CD14-positive monocyte (primary cell): Measurements from ENCODE around the gene TOR1AIP2. TPM values are rescaled to one million over a fixed set of nuclear protein-coding genes. Genes with fewer than 3 reads are reported as not detected.
A peak's percentile ranks its signal among the peaks of the same experiment; 100 is the strongest.

Source experiments
- DNase-seq, 3 donors: peaks; one replicate each; pipeline ENCODE4 v3.0.0-alpha.2; 2011 to 2022
- H2AFZ ChIP-seq: 2 replicates; pipeline ENCODE4 v1.6.0; 2012; ENCODE audit warnings: mild to moderate bottlenecking, low read depth, low read length, inconsistent platforms; ENCODE audit not compliant: insufficient read depth, poor library complexity, severe bottlenecking
- H3K27ac ChIP-seq, 2 donors: 1 replicate in 1 of 2; 2 replicates in 1 of 2; pipeline ENCODE4 v1.5.1; 2012 to 2013; ENCODE audit warnings: low read length in 2 of 2, control low read depth in 1 of 2, inconsistent platforms in 1 of 2, low read depth in 1 of 2, mild to moderate bottlenecking in 1 of 2
- H3K27me3 ChIP-seq, 2 donors: one replicate each; pipeline versions ENCODE4 v1.6.0 to v1.6.1; 2011 to 2013; ENCODE audit warnings: low read length in 2 of 2; ENCODE audit not compliant: control insufficient read depth in 2 of 2, insufficient read depth in 2 of 2
- H3K36me3 ChIP-seq, 2 donors: replicated peaks in 1 of 2; 1 replicate in 1 of 2; 2 replicates in 1 of 2; pipeline versions ENCODE4 v1.5.1 to v1.6.1; 2012 to 2013; ENCODE audit warnings: low read length in 2 of 2, control low read depth in 1 of 2, inconsistent platforms in 1 of 2, mild to moderate bottlenecking in 1 of 2; ENCODE audit not compliant: insufficient read depth in 2 of 2, control insufficient read depth in 1 of 2
- H3K4me1 ChIP-seq, 2 donors: 1 replicate in 1 of 2; 2 replicates in 1 of 2; pipeline versions ENCODE4 v1.5.1 to v1.6.1; 2012 to 2013; ENCODE audit warnings: low read length in 2 of 2, control low read depth in 1 of 2, inconsistent platforms in 1 of 2, mild to moderate bottlenecking in 1 of 2, moderate library complexity in 1 of 2; ENCODE audit not compliant: insufficient read depth in 2 of 2, control insufficient read depth in 1 of 2
- H3K4me2 ChIP-seq: replicated peaks from 2 replicates; pipeline ENCODE3; 2012; ENCODE audit warnings: low read length, moderate library complexity, mild to moderate bottlenecking; ENCODE audit not compliant: poor library complexity, severe bottlenecking; ENCODE audit errors: extremely low read depth
- H3K4me3 ChIP-seq, 3 experiments: fragments of 200-600 bp in 1 of 3; sonication (generic) in 1 of 3; replicated peaks in 1 of 3; 1 replicate in 2 of 3; 2 replicates in 1 of 3; pipeline ENCODE4 v1.5.1; 2011 to 2013; ENCODE audit warnings: low read length in 3 of 3, mild to moderate bottlenecking in 3 of 3, control low read depth in 2 of 3, low read depth in 2 of 3, inconsistent platforms in 1 of 3, moderate library complexity in 1 of 3
- H3K79me2 ChIP-seq: 2 replicates; pipeline ENCODE4 v1.6.0; 2012; ENCODE audit warnings: mild to moderate bottlenecking, control low read depth, inconsistent platforms, low read length, moderate library complexity; ENCODE audit not compliant: insufficient read depth
- H3K9ac ChIP-seq: 2 replicates; pipeline ENCODE4 v1.6.0; 2017; ENCODE audit warnings: low read length, mild to moderate bottlenecking; ENCODE audit not compliant: insufficient read depth, poor library complexity, severe bottlenecking
- H3K9me3 ChIP-seq, 2 donors: replicated peaks in 1 of 2; 1 replicate in 1 of 2; 2 replicates in 1 of 2; pipeline versions ENCODE4 v1.5.1 to v1.6.1; 2012 to 2013; ENCODE audit warnings: low read length in 2 of 2, control low read depth in 1 of 2; ENCODE audit not compliant: control insufficient read depth in 1 of 2, insufficient read depth in 1 of 2
- H4K20me1 ChIP-seq: 2 replicates; pipeline ENCODE4 v1.6.0; 2012; ENCODE audit warnings: mild to moderate bottlenecking, low read length, control low read depth, moderate library complexity; ENCODE audit not compliant: insufficient read depth
- H3K27ac Mint-ChIP-seq, 7 donors: one replicate each; pipeline ENCODE4 v1.8.0; 2020; ENCODE audit warnings: mild to moderate bottlenecking in 7 of 7, mixed read lengths in 7 of 7, moderate library complexity in 6 of 7, inconsistent platforms in 2 of 7
- H3K27me3 Mint-ChIP-seq, 3 donors: one replicate each; pipeline ENCODE4 v1.8.0; 2021 to 2022; ENCODE audit warnings: low read depth in 3 of 3, mild to moderate bottlenecking in 3 of 3, mixed read lengths in 3 of 3, moderate library complexity in 3 of 3, inconsistent platforms in 1 of 3
- H3K36me3 Mint-ChIP-seq, 2 donors: one replicate each; pipeline ENCODE4 v1.8.0; 2020; ENCODE audit warnings: mixed read lengths in 2 of 2, inconsistent platforms in 1 of 2, mild to moderate bottlenecking in 1 of 2
- H3K4me1 Mint-ChIP-seq: one replicate; pipeline ENCODE4 v1.8.0; 2020; ENCODE audit warnings: mild to moderate bottlenecking, mixed read lengths
- H3K4me3 Mint-ChIP-seq, 2 donors: one replicate each; pipeline ENCODE4 v1.8.0; 2020; ENCODE audit warnings: mild to moderate bottlenecking in 2 of 2, mixed read lengths in 2 of 2, moderate library complexity in 1 of 2
- H3K9me3 Mint-ChIP-seq, 7 donors: one replicate each; pipeline ENCODE4 v1.8.0; 2020 to 2022; ENCODE audit warnings: mixed read lengths in 7 of 7, mild to moderate bottlenecking in 6 of 7, moderate library complexity in 6 of 7, inconsistent platforms in 2 of 7
- CTCF ChIP-seq: fragments of 200-600 bp; IDR thresholded peaks from one replicate; pipeline ENCODE4 v1.8.0; 2022; ENCODE audit warnings: antibody characterized with exemption, mild to moderate bottlenecking
- WGBS: methylation state at CpG from one replicate; pipeline ENCODE4 v1.1.5; 2013; ENCODE audit warnings: missing lambda C conversion rate; ENCODE audit not compliant: insufficient coverage; 5-methylcytosine and 5-hydroxymethylcytosine counted together
- intact Hi-C, 2 donors: fragments of 100-400 bp; cut with micrococcal nuclease; formaldehyde crosslinking; loops; one replicate each; pipeline versions ENCODE4 v1.15.0 to v1.15.1; 2023
- polyA plus RNA-seq, 3 donors: library from polyadenylated mRNA; depleted of rRNA in 1 of 3; unstranded in 2 of 3; stranded (reverse) in 1 of 3; fragments of 300-500 nt in 2 of 3; fragments of >200 nt in 1 of 3; fragmentation: Illumina TruSeq in 2 of 3; gene quantifications; 1 replicate in 2 of 3; 2 replicates in 1 of 3; pipeline ENCODE4 v1.2.3, GENCODE V29; 2012 to 2021

Gene TOR1AIP2
- polyA plus RNA-seq, 3 donors = 9.9 to 21.5 (median 20.5) TPM

DNA sequence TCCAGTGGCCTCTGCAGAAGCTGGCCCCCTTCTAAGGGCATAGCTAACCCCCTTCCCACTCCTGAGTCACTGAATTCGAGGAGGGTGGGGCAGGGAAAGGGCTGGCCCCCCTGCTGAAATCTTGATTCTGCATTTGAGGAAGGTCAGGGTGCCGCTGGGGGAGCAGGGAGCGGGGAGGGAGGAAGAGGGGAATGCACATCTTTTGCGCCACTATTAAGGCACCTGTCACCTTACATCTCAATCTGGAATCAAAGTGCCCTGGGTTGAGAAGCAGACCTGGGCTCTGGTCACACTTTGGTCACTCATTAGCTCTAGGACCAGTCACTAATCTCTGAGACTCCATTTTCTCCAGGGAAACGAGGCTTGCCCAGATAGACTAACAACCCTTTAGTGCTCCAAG lies 62.0 kb downstream of the TOR1AIP2 start:
- Mint-ChIP-seq H3K4me1 (peaks cover 27% of the 10 kb centered on the region), H3K4me3 (peak overlapping the region; percentile 86 to 98), H3K27me3 (peaks cover 18 to 24% (median 19%) of the 10 kb centered on the region in 3 donors), H3K36me3 (no peaks in the 10 kb centered on the region), H3K9me3 (peaks cover 0 to 2% (median 0%) of the 10 kb centered on the region in 7 donors), H3K27ac (peak overlapping the region in 1 of 7 donors; percentile 30)
- no peak for TF ChIP-seq CTCF
- WGBS = 100% methylated on average over 1 of the region's 5 CpGs
- Histone ChIP-seq H3K9ac (peak overlapping the region; percentile 41), H3K4me3 (peak overlapping the region; percentile 34 to 76 (median 36)), H3K9me3 (no peaks in the 10 kb centered on the region), H3K36me3 (no peaks in the 10 kb centered on the region), H3K79me2 (no peaks in the 10 kb centered on the region), H3K27ac (no peak overlapping the region), H3K4me1 (peaks cover 11 to 18% of the 10 kb centered on the region in 2 donors), H2AFZ (peak overlapping the region; percentile 89), H3K27me3 (peaks cover 0 to 2% of the 10 kb centered on the region in 2 donors), H4K20me1 (no peaks in the 10 kb centered on the region), H3K4me2 (peak overlapping the region; percentile 86)
- intact Hi-C loops = loop anchor here (2.0 to 5.0 kb wide), 2 partner anchors 108 to 109 kb away; no protein-coding TSS in a partner anchor
- DNase-seq = peak in 1 of 3 donors; percentile 3

DNA sequence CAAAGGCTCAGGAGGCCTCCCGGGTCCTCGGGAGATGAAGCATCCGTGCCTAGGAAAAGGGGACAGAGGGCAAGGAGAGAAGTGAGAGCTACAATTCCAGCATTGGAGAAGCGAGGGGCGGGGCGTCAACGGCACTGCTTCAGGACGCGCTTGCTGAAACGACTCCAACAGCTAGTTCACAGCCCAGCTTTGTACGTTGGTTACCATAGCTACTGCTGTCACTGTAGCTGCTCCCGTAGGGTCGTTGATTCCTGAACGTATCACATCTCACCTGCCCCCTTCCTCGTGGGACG lies 63.1 kb downstream of the TOR1AIP2 start:
- H3K9me3 Mint-ChIP-seq = peaks cover 0 to 2% (median 0%) of the 10 kb centered on the region in 7 donors
- Histone ChIP-seq H2AFZ (peak overlapping the region; percentile 89), H3K4me3 (peak overlapping the region; percentile 34 to 76 (median 36)), H3K27ac (no peak overlapping the region), H3K9me3 (no peaks in the 10 kb centered on the region), H3K36me3 (no peaks in the 10 kb centered on the region), H4K20me1 (no peaks in the 10 kb centered on the region), H3K9ac (peak overlapping the region; percentile 47), H3K4me1 (peaks cover 13 to 18% of the 10 kb centered on the region in 2 donors), H3K79me2 (no peaks in the 10 kb centered on the region), H3K4me2 (peak overlapping the region; percentile 86), H3K27me3 (peaks cover 0 to 2% of the 10 kb centered on the region in 2 donors)
- H3K27ac Mint-ChIP-seq = peak overlapping the region in 2 of 7 donors; percentile 32 to 55
- H3K36me3 Mint-ChIP-seq = no peaks in the 10 kb centered on the region
- 2% methylated on average over 14 of the region's 16 CpGs for WGBS
- H3K4me1 Mint-ChIP-seq = peaks cover 22% of the 10 kb centered on the region
- H3K4me3 Mint-ChIP-seq = peak overlapping the region; percentile 86 to 98
- DNase-seq = no peak
- no peak for TF ChIP-seq CTCF
- peaks cover 19 to 26% (median 21%) of the 10 kb centered on the region in 3 donors for H3K27me3 Mint-ChIP-seq
- intact Hi-C loops = loop anchor here in 1 of 2 donors (2.0 kb wide), 1 partner anchor 108 kb away; no protein-coding TSS in a partner anchor
